ENCODE data around the gene PPP2R2C. TPM values are rescaled to one million over a fixed set of nuclear protein-coding genes. Genes with fewer than 3 reads are reported as not detected.

PPP2R2C gene
- total RNA-seq (2022; extraction: Qiagen RNA extraction): 26.5 to 43.3 TPM (median 41.1 TPM) in 5 replicates

DNA sequence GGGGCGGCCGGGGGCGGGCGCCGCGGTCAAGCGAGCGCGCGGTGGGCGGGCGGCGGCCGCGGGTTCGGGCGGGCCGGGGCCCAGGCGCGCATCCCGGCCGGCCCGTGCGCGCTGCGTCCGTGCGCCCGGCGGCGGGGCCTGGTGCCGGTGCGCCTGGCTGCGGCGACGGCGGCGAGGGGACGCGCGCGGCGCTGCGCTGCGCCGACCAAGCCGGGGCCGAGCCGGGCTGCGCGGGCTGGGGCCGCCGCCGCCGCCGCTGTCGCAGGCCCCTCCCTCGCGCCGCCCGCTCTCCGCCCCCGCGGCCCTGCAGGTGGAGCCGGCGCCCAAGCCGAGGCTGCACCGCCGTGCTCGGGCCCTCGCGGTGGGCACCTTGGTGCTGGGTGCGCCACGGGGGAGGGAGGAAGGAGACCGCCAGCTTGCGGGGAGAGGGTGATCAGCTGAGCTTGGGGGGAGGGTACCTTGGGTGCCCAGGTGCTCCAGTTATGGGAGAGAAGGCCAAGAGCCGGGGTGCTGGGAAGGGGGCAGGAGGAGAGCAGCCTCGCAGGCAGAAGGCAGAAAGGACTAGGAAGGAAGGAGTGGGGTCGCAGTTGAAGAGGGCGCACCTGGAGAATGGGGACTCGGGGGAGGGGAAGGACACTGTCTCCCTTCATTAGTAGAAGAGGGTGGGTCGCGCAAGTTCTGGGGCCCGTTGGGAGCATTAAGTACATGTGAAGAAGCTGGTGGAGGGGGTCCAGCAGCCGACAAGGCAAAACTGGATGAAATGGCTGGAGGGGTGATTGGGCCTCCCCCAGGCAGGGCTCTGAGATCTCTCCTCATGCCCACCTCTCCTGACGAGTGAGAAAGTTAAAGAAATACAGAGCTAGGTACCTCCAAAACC is at the start of gene PPP2R2C:
TSS of gene PPP2R2C (minus strand) at position 228 of the 877 bp plus-strand sequence. CDS start 385 bp downstream, outside the sequence.

Other genes starting within 250 kb of the PPP2R2C start
- gene WFS1, start 202.8 kb downstream of the PPP2R2C start, total RNA-seq (2022; extraction: Qiagen RNA extraction): 8.4 to 13.9 TPM (median 13.1 TPM) in 5 replicates
- 7.8 to 13.2 TPM (median 11.4 TPM) in 5 replicates for gene MAN2B2, start 102.6 kb upstream of the PPP2R2C start, total RNA-seq (2022; extraction: Qiagen RNA extraction)
- gene MRFAP1, start 168.1 kb upstream of the PPP2R2C start, total RNA-seq (2022; extraction: Qiagen RNA extraction): 269 to 286 TPM (median 281 TPM) in 5 replicates
- gene S100P, start 221.3 kb upstream of the PPP2R2C start, total RNA-seq (2022; extraction: Qiagen RNA extraction): 89.2 to 107 TPM (median 90.8 TPM) in 5 replicates
- gene MRFAP1L1, start 237.3 kb upstream of the PPP2R2C start, total RNA-seq (2022; extraction: Qiagen RNA extraction): 34.7 to 39.7 TPM (median 37.2 TPM) in 5 replicates
- 14.7 to 18.0 TPM (median 16.9 TPM) in 5 replicates for gene BLOC1S4, start 243.6 kb upstream of the PPP2R2C start, total RNA-seq (2022; extraction: Qiagen RNA extraction)

Data from A549 treated with dexamethasone at 1 μM for 4 hours (cell line).